ENCODE data around the gene TNNC1.

GRCh38 chr3:52440249-52440551 lies 13.6 kb downstream of the TNNC1 start:
- no peak for TF ChIP-seq TARDBP (IDR thresholded peaks at IDR 0.05)
- no peak for TF ChIP-seq BHLHE40 (IDR thresholded peaks at IDR 0.05; ENCODE audit: borderline replicate concordance)
- no peak for TF ChIP-seq FOXK2 (IDR thresholded peaks at IDR 0.05)
- TF ChIP-seq PKNOX1 (IDR thresholded peaks at IDR 0.05): no peak
- no peak for TF ChIP-seq FOXA1 (IDR thresholded peaks at IDR 0.05)
- TF ChIP-seq ELF4 (IDR thresholded peaks at IDR 0.05): no peak
- TF ChIP-seq FOXM1 (IDR thresholded peaks at IDR 0.05; ENCODE audit: borderline replicate concordance): no peak
- no peak for TF ChIP-seq SP1 (IDR thresholded peaks at IDR 0.05)
- no peak for TF ChIP-seq SUZ12 (IDR thresholded peaks at IDR 0.05)
- no peak for TF ChIP-seq ARNT (IDR thresholded peaks at IDR 0.05)
- no peak for TF ChIP-seq ZNF384 (IDR thresholded peaks at IDR 0.05)
- no peak for TF ChIP-seq HDGF (IDR thresholded peaks at IDR 0.05; ENCODE audit: borderline replicate concordance)
